GM21528 (cell line): Measurements from ENCODE around the gene MED27.

Experiments
- ATAC-seq: cut with Tn5 transposase; IDR thresholded peaks from one replicate; pipeline ENCODE4 v1.9.1; 2021; ENCODE audit warnings: mild to moderate bottlenecking, moderate library complexity; ENCODE audit not compliant: unreplicated experiment, low FRiP score

The MED27 gene

GRCh38 chr9:131867611-131868192 is 212.0 kb downstream of the MED27 start:
- no peak for ATAC-seq

DNA sequence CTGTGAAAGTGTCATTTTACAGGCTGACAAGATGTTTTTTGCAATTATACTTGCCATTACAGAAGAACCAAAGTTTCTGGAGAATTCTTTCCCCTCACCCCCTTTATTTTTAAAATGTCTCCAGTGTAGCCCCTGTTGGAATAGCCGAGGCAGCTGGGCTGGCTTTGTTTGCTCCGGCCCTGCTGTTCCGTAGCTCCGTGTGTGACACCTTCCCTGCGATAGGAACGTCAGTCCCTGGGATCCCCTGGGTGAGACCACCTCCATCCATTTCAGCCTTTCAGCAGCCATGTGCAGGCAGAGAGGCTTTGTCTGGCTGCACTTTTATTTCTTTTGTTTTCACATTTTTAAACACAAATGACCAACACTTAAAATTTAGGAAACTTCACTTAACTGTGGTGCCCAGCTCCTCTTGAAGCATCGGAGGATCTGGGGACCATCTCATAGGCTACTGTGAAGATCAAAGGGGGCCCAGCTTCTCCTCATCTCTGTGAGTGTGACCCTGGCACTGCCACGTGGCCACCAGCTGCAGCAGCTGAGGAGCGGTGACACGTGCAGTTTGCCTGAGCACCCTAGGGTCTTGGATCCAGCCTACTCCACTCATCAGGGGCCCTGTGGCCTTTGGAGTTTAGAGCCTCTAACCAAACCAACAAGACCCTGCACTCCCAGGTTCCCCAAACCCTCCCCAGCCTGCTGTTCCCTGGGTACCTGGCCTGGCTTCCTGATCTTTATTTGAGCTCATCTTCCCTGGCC is 214.0 kb downstream of the MED27 start:
- ATAC-seq: no peak

- no peak for ATAC-seq
Measured at GRCh38 chr9:131864531-131864930, 215.1 kb downstream of the MED27 start.

DNA sequence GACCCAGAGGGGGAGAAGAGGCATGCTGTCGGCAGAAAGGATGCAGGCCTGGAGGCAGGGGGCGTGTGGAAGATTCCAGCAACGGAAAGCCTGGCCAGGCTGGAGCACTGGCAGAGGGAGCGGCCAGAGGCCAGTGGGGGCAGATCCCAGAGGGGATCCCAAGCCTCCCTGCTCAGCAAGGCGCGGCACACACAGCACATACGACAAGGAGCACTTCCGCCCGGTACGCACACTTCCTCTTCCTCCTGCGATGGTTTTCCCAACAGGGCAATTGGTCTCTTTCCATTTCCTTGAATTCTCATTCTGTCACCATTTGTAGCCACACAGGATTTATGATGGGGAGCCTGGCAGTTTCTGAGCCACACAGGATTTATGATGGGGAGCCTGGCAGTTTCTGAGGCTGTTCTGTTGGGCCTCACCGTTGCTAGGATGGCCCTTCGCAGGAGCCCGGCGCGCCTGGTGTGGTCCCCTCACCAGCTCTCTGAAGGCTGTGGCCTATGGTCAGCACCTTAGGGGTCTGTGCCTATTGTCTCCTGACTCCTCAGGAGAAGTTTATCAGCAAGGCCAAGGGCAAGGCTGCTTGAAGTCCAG is 216.3 kb downstream of the MED27 start:
- no peak for ATAC-seq

DNA sequence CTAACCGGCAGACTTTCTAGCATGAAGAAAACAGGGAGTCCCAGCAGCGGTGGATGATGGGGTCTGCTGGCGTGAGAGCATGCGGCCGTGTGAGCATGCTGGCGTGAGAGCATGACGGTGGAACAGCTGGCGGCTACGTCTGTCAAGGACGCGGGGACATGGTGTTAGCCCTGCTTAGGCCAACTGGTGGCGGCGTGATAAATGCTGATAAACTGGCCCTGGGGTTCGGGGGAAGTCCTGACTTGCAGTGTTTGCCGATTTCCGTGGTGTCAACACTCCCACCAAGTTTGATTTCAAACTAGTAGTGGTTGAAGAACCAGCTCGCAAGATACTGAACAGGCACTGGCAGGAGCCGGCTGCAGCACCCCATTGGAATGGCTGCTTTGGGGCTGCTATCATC is 217.4 kb downstream of the MED27 start:
- ATAC-seq: no peak

- ATAC-seq: no peak
Measured at GRCh38 chr9:131860430-131860829, 219.2 kb downstream of the MED27 start.

GRCh38 chr9:131858147-131858546 is 221.5 kb downstream of the MED27 start:
- no peak for ATAC-seq

- no peak for ATAC-seq
Measured at GRCh38 chr9:131856105-131856504, 223.6 kb downstream of the MED27 start.

- no peak for ATAC-seq
Measured at GRCh38 chr9:131854896-131855613, 224.6 kb downstream of the MED27 start.

DNA sequence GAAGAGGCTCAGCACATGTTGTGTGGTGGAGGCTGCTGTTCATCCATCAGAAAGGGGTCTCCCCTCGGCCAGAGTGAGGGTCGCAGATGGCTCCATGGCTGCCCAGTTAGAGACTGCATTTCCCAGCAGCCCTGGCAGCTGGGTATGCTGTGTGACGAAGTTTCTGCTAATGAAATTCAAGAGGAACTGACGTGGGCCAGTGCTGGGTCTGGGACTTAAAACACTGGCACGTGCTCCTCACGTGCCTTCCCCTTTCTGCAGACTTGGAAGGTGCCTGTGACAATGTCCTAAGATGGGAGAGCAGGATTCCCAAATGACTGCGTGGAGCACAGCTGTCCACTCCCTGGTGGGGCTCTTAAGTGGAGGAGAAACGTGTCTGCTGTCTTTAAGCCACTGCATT is 225.3 kb downstream of the MED27 start:
- ATAC-seq: no peak

- ATAC-seq: no peak
Measured at GRCh38 chr9:131853434-131853833, 226.2 kb downstream of the MED27 start.

DNA sequence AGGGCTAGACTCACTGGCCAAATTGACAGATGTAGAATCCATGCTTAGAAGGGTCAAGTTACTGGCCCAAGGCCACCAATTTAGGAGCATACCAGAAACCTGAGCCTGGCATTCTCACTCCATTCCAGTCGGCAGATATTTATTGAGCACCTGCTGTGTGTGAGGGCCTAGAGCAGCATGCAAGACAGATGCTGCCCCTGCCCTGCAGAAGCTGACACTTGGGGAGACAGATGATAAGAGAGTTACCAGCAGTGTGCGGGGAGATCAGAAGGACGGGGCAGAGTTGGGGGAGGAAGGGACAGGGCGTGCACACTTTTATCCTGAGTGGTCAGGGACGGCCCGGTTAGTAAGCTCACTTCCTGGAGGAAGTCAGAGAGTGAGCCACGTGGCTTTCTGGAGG is 228.3 kb downstream of the MED27 start:
- ATAC-seq: no peak

- ATAC-seq: no peak
Measured at GRCh38 chr9:131849391-131849790, 230.3 kb downstream of the MED27 start.

- ATAC-seq: no peak
Measured at GRCh38 chr9:131848570-131849160, 231.0 kb downstream of the MED27 start.

DNA sequence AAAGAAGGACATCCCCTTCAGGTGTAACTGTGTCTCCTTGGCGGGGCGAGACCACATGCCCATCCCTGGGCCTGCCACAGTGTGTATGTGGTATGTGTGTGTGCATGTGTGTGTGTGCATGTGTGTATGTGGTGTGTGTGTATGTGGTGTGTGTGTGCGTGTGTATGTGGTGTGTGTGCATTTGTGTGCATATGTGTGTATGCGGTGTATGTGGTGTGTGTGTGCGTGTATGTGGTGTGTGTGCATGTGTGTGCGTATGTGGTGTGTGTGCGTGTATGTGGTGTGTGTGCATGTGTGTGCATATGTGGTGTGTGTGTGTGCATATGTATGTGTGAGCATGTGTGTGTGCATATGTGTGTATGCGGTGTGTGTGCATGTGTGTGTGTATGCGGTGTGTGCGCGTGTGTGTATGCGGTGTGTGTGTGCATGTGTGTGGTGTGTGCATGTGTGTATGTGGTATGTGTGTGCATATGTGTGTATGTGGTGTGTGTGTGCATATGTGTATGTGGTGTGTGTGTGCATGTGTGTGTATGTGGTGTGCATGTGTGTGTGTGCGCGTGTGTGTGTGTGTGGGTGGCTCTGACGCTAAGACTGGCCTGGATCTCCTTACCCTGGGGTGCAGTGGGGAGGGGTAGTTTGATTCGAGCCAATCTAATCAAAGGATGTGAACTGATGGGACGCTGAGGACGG is 231.9 kb downstream of the MED27 start:
- no peak for ATAC-seq

GRCh38 chr9:131845305-131846298 is 234.1 kb downstream of the MED27 start:
- ATAC-seq: no peak

GRCh38 chr9:131844745-131845118 is 234.9 kb downstream of the MED27 start:
- no peak for ATAC-seq

- no peak for ATAC-seq
Measured at GRCh38 chr9:131843989-131844744, 235.5 kb downstream of the MED27 start.
